Neural cell (in vitro differentiated cells): Measurements from ENCODE around the gene RAB3IP. TPM values are rescaled to one million over a fixed set of nuclear protein-coding genes. Genes with fewer than 3 reads are reported as not detected.

Experiments used
- H2AFZ ChIP-seq: fragments of 200-600, 300-800 bp; sonication (generic), shearing (Covaris generic); 2 replicates; pipeline ENCODE4 v1.6.0; 2014; ENCODE audit warnings: low read depth, mild to moderate bottlenecking, antibody characterized with exemption, low read length, moderate library complexity
- H3F3A ChIP-seq: fragments of 200-600 bp; shearing (Covaris generic); 2 replicates; pipeline ENCODE4 v1.6.1; 2016; ENCODE audit warnings: mild to moderate bottlenecking, moderate library complexity, mixed read lengths, antibody characterized with exemption, low read length; ENCODE audit not compliant: insufficient read depth, poor library complexity, severe bottlenecking
- H3K27ac ChIP-seq: fragments of 200-600, 300-800 bp; sonication (generic), shearing (Covaris generic); 2 replicates; pipeline ENCODE4 v1.5.1; 2014; ENCODE audit warnings: mild to moderate bottlenecking, low read length, moderate library complexity
- H3K27me3 ChIP-seq: fragments of 300-800, 200-600 bp; sonication (generic), shearing (Covaris generic); 2 replicates; pipeline ENCODE4 v1.6.0; 2014; ENCODE audit warnings: mild to moderate bottlenecking, low read depth, low read length, moderate library complexity; ENCODE audit not compliant: insufficient read depth
- H3K36me3 ChIP-seq: fragments of 300-800, 200-600 bp; sonication (generic), shearing (Covaris generic); 2 replicates; pipeline ENCODE4 v1.5.1; 2014; ENCODE audit warnings: mild to moderate bottlenecking, antibody characterized with exemption, low read length, moderate library complexity; ENCODE audit not compliant: insufficient read depth
- H3K4me2 ChIP-seq: fragments of 300-800, 200-600 bp; sonication (generic), shearing (Covaris generic); 2 replicates; pipeline ENCODE4 v1.6.0; 2014; ENCODE audit warnings: mild to moderate bottlenecking, low read length
- H3K4me3 ChIP-seq: fragments of 300-800, 200-600 bp; sonication (generic), shearing (Covaris generic); 2 replicates; pipeline ENCODE4 v1.5.1; 2014; ENCODE audit warnings: mild to moderate bottlenecking, low read length, moderate library complexity
- H3K79me2 ChIP-seq: fragments of 200-600 bp; shearing (Covaris generic); replicated peaks from 2 replicates; pipeline ENCODE4 v1.6.0; 2014; ENCODE audit warnings: mild to moderate bottlenecking, low read length, moderate library complexity; ENCODE audit not compliant: insufficient read depth
- H3K9ac ChIP-seq: fragments of 300-800, 200-600 bp; sonication (generic), shearing (Covaris generic); 2 replicates; pipeline ENCODE4 v1.6.1; 2016; ENCODE audit warnings: mild to moderate bottlenecking, low read length, mixed read lengths
- H3K9me2 ChIP-seq: fragments of 200-600 bp; shearing (Covaris generic); 2 replicates; pipeline ENCODE4 v1.6.1; 2016; ENCODE audit warnings: mild to moderate bottlenecking, low read length, mixed read lengths; ENCODE audit not compliant: insufficient read depth
- H3K9me3 ChIP-seq: fragments of 200-600, 300-800 bp; sonication (generic), shearing (Covaris generic); 2 replicates; pipeline ENCODE4 v1.6.1; 2016; ENCODE audit warnings: mild to moderate bottlenecking, mixed run types, low read length, moderate library complexity, mixed read lengths
- H4K20me1 ChIP-seq: fragments of 200-600 bp; shearing (Covaris generic); 2 replicates; pipeline ENCODE4 v1.6.1; 2016; ENCODE audit warnings: mild to moderate bottlenecking, mixed run types; ENCODE audit not compliant: insufficient read depth
- EP300 ChIP-seq: fragments of 450-650 bp; conservative IDR thresholded peaks from 2 replicates; pipeline ENCODE4 v1.6.1; 2014; ENCODE audit warnings: antibody characterized with exemption, mild to moderate bottlenecking, moderate library complexity; ENCODE audit not compliant: poor library complexity, severe bottlenecking
- EZH2 ChIP-seq: fragments of 200-600, 300-800 bp; shearing (Covaris generic), sonication (generic); IDR thresholded peaks from 2 replicates; pipeline ENCODE4 v1.6.1; 2014; ENCODE audit warnings: antibody characterized with exemption, low read length, borderline replicate concordance, mild to moderate bottlenecking; ENCODE audit not compliant: insufficient read depth, poor library complexity, severe bottlenecking
- MXI1 ChIP-seq: fragments of 450-650 bp; conservative IDR thresholded peaks from 2 replicates; pipeline ENCODE4 v1.6.1; 2014; ENCODE audit warnings: antibody characterized with exemption, mild to moderate bottlenecking; ENCODE audit not compliant: poor library complexity, severe bottlenecking
- POLR2AphosphoS5 ChIP-seq: IDR thresholded peaks from 2 replicates; pipeline ENCODE4 v1.6.1; 2012
- RAD21 ChIP-seq: fragments of 450-650 bp; conservative IDR thresholded peaks from 2 replicates; pipeline ENCODE4 v1.6.1; 2014; ENCODE audit warnings: antibody characterized with exemption, mild to moderate bottlenecking, moderate library complexity
- SMC3 ChIP-seq: fragments of 450-650 bp; conservative IDR thresholded peaks from 2 replicates; pipeline ENCODE4 v1.6.1; 2014; ENCODE audit warnings: antibody characterized with exemption, mild to moderate bottlenecking, moderate library complexity; ENCODE audit not compliant: poor library complexity
- TAF1 ChIP-seq: IDR thresholded peaks from 2 replicates; pipeline ENCODE4 v1.6.1; 2012; ENCODE audit warnings: low read depth
- polyA plus RNA-seq: library from polyadenylated mRNA; depleted of rRNA; stranded (reverse); fragments of >200 nt; gene quantifications from 2 replicates; pipeline ENCODE4 v1.2.3, GENCODE V29; 2014
- TF ChIP-seq, protein P1 (sequence below): fragments of 450-650 bp; IDR thresholded peaks from 2 replicates; pipeline ENCODE4 v1.5.1; 2014; ENCODE audit warnings: antibody characterized with exemption, mild to moderate bottlenecking, moderate library complexity; ENCODE audit not compliant: poor library complexity, severe bottlenecking
- TF ChIP-seq, protein P2 (sequence below): IDR thresholded peaks from 2 replicates; pipeline ENCODE4 v1.6.1; 2012; ENCODE audit warnings: borderline replicate concordance

RAB3IP gene
- polyA plus RNA-seq, 1 donor from 2014 or later: 24.6 TPM

DNA sequence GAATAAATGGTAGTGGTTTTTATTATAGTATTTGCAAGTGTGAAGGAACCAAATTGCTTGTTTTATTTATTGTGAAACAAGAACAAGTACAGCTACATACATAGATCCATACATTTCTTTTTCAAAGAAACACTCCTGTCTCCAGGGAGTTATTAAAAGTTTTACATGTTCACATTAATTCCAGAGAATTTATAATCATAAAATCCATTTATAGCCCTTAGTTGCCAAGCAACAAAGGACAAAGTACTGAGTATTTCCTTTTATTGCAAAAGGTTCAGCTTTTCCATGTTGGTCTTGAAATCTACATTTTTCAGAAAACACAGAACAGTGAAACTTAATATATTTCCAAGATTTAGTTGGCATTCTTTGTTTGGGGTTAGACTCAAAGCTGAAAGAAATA lies 95.9 kb downstream of the RAB3IP start:
- TF ChIP-seq, protein P1, sequence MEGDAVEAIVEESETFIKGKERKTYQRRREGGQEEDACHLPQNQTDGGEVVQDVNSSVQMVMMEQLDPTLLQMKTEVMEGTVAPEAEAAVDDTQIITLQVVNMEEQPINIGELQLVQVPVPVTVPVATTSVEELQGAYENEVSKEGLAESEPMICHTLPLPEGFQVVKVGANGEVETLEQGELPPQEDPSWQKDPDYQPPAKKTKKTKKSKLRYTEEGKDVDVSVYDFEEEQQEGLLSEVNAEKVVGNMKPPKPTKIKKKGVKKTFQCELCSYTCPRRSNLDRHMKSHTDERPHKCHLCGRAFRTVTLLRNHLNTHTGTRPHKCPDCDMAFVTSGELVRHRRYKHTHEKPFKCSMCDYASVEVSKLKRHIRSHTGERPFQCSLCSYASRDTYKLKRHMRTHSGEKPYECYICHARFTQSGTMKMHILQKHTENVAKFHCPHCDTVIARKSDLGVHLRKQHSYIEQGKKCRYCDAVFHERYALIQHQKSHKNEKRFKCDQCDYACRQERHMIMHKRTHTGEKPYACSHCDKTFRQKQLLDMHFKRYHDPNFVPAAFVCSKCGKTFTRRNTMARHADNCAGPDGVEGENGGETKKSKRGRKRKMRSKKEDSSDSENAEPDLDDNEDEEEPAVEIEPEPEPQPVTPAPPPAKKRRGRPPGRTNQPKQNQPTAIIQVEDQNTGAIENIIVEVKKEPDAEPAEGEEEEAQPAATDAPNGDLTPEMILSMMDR: no peak
- TF ChIP-seq EP300: no peak
- TF ChIP-seq RAD21: no peak
- no peak for TF ChIP-seq SMC3
- TF ChIP-seq, protein P2, sequence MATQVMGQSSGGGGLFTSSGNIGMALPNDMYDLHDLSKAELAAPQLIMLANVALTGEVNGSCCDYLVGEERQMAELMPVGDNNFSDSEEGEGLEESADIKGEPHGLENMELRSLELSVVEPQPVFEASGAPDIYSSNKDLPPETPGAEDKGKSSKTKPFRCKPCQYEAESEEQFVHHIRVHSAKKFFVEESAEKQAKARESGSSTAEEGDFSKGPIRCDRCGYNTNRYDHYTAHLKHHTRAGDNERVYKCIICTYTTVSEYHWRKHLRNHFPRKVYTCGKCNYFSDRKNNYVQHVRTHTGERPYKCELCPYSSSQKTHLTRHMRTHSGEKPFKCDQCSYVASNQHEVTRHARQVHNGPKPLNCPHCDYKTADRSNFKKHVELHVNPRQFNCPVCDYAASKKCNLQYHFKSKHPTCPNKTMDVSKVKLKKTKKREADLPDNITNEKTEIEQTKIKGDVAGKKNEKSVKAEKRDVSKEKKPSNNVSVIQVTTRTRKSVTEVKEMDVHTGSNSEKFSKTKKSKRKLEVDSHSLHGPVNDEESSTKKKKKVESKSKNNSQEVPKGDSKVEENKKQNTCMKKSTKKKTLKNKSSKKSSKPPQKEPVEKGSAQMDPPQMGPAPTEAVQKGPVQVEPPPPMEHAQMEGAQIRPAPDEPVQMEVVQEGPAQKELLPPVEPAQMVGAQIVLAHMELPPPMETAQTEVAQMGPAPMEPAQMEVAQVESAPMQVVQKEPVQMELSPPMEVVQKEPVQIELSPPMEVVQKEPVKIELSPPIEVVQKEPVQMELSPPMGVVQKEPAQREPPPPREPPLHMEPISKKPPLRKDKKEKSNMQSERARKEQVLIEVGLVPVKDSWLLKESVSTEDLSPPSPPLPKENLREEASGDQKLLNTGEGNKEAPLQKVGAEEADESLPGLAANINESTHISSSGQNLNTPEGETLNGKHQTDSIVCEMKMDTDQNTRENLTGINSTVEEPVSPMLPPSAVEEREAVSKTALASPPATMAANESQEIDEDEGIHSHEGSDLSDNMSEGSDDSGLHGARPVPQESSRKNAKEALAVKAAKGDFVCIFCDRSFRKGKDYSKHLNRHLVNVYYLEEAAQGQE: no peak
- TF ChIP-seq TAF1: no peak
- TF ChIP-seq POLR2AphosphoS5: no peak
- H2AFZ ChIP-seq: no peak overlapping the region

DNA sequence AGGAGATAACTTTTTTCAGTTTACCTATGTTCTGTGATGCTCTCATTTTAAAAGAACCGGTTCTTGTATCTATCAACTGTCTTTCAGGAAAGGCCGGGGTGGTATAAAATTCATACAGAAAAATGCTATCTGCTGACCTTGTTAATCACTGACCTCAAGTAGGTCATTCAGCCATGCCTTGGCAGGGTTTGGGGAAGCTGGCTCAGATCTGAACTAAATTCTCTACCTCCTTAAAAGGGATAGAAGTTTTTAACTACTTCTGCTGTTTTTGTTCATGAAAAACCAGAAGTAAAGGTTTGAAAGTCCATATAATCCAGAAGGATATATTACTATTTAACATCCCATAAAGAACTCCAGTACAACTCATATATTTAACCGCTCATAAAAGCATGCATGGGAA lies 96.4 kb downstream of the RAB3IP start:
- Histone ChIP-seq H3K9me2 (no peaks in the 10 kb centered on the region), H2AFZ (no peak overlapping the region), H3K9ac (no peak overlapping the region), H3K79me2 (no peaks in the 10 kb centered on the region), H3K27me3 (no peaks in the 10 kb centered on the region), H3F3A (no peaks in the 10 kb centered on the region), H3K9me3 (no peaks in the 10 kb centered on the region), H3K4me2 (no peak overlapping the region), H3K36me3 (no peaks in the 10 kb centered on the region), H3K4me3 (no peak overlapping the region), H4K20me1 (no peaks in the 10 kb centered on the region), H3K27ac (no peak overlapping the region)
- TF ChIP-seq TAF1: no peak
- TF ChIP-seq, protein P2: no peak
- no peak for TF ChIP-seq RAD21
- TF ChIP-seq POLR2AphosphoS5: no peak
- TF ChIP-seq EP300: no peak
- no peak for TF ChIP-seq MXI1
- TF ChIP-seq EZH2: no peak
- TF ChIP-seq SMC3: no peak
- TF ChIP-seq, protein P1: no peak

More for the DNA sequence above, 95.9 kb downstream of the RAB3IP start:
- Histone ChIP-seq H3K9ac (no peak overlapping the region), H4K20me1 (no peaks in the 10 kb centered on the region), H3K9me3 (no peaks in the 10 kb centered on the region), H3K79me2 (no peaks in the 10 kb centered on the region), H3K27ac (no peak overlapping the region), H3K4me3 (no peak overlapping the region), H3K9me2 (no peaks in the 10 kb centered on the region), H3K36me3 (no peaks in the 10 kb centered on the region), H3K27me3 (no peaks in the 10 kb centered on the region), H3F3A (no peaks in the 10 kb centered on the region), H3K4me2 (no peak overlapping the region)
